K562 (cell line): ENCODE results near the gene RCSD1. TPM values are rescaled to one million over a fixed set of nuclear protein-coding genes. Genes with fewer than 3 reads are reported as not detected.

Experiments used
- ATAC-seq: fragments of 200-7000 bp; cut with Tn5 transposase; 3 replicates; pipeline ENCODE4 v1.9.1; 2020; ENCODE audit warnings: moderate library complexity
- BruUV-seq: library from RNA; stranded (reverse); fragments of 400-500 nt; replicated peaks from 2 replicates; lab custom pipeline; 2021; lab: Mats Ljungman, UMichigan
- CTCF ChIA-PET: fragments of 300-600 bp; formaldehyde crosslinking; extraction: SDS; loops from one replicate; lab custom pipeline; 2021; ENCODE audit warnings: low intra/inter-chr PET ratio; lab: Yijun Ruan, JAX
- POLR2A ChIA-PET: fragments of 300-600, 350-650 bp; sonication (Branson Sonifier 250); formaldehyde crosslinking; extraction: SDS; loops from one replicate; lab custom pipeline; 2021; ENCODE audit warnings: antibody characterized with exemption, inconsistent platforms; lab: Yijun Ruan, JAX
- DNase-seq, 4 experiments: peaks; one replicate each; pipeline versions ENCODE4 v3.0.0 to v3.0.0-alpha.2; 2011 to 2018; ENCODE audit warnings: low spot score in 3 of 4, mixed read lengths in 3 of 4; ENCODE audit errors: extremely low read depth in 1 of 4
- FAIRE-seq: peaks from 2 replicates; lab custom pipeline; 2011; peaks lifted over from hg19 to GRCh38; lab: Jason Lieb, UNC
- H2AFZ ChIP-seq: 2 replicates; pipeline ENCODE4 v1.6.0; 2011; ENCODE audit warnings: low read depth, low read length, control low read depth, inconsistent platforms
- H3K27ac ChIP-seq: fragments of 200-600 bp; 3 replicates; pipeline ENCODE4 v1.8.0; 2011; ENCODE audit warnings: low read depth, mild to moderate bottlenecking, control low read depth, inconsistent platforms, low read length, moderate library complexity, mixed read lengths; ENCODE audit errors: extremely low read depth
- H3K27me3 ChIP-seq, 2 experiments: fragments of 300-600 bp in 1 of 2; 2 replicates in 1 of 2; 3 replicates in 1 of 2; pipeline versions ENCODE4 v1.6.0 to v1.8.0; 2011; ENCODE audit warnings: inconsistent platforms in 2 of 2, low read length in 2 of 2, mild to moderate bottlenecking in 1 of 2, mixed read lengths in 1 of 2, moderate library complexity in 1 of 2; ENCODE audit not compliant: control insufficient read depth in 2 of 2, insufficient read depth in 2 of 2
- H3K36me3 ChIP-seq: fragments of 300-600 bp; 3 replicates; pipeline ENCODE4 v1.8.0; 2011; ENCODE audit warnings: mild to moderate bottlenecking, low read length, inconsistent platforms; ENCODE audit not compliant: control insufficient read depth, insufficient read depth
- H3K4me1 ChIP-seq, 2 experiments: fragments of 200-600 bp in 1 of 2; replicated peaks in 1 of 2; 2 replicates in 1 of 2; 3 replicates in 1 of 2; pipeline versions ENCODE4 v1.5.1 to v1.8.0; 2011; ENCODE audit warnings: inconsistent platforms in 2 of 2, low read length in 2 of 2, mild to moderate bottlenecking in 1 of 2, mixed read lengths in 1 of 2, moderate library complexity in 1 of 2; ENCODE audit not compliant: control insufficient read depth in 2 of 2, insufficient read depth in 2 of 2
- H3K4me2 ChIP-seq: 2 replicates; pipeline ENCODE4 v1.6.1; 2011; ENCODE audit warnings: low read length, control low read depth, inconsistent platforms, mixed read lengths; ENCODE audit not compliant: insufficient read depth
- H3K4me3 ChIP-seq: fragments of 200-600 bp; sonication (generic), shearing (Covaris generic); 2 replicates; pipeline ENCODE4 v1.5.1; 2016; ENCODE audit warnings: control low read depth, inconsistent platforms
- H3K79me2 ChIP-seq: fragments of 200-600 bp; 3 replicates; pipeline ENCODE4 v1.8.0; 2011; ENCODE audit warnings: low read length, inconsistent platforms; ENCODE audit not compliant: control insufficient read depth, insufficient read depth
- H3K9ac ChIP-seq, 2 experiments: 2 replicates each; pipeline versions ENCODE4 v1.6.0 to v1.6.1; 2011; ENCODE audit warnings: low read depth in 2 of 2, low read length in 2 of 2, control low read depth in 1 of 2, inconsistent platforms in 1 of 2, mild to moderate bottlenecking in 1 of 2, mixed read lengths in 1 of 2; ENCODE audit not compliant: insufficient read depth in 1 of 2
- H3K9me1 ChIP-seq: one replicate; pipeline ENCODE4 v1.6.0; 2011; ENCODE audit warnings: inconsistent platforms, mild to moderate bottlenecking, low read length, moderate library complexity; ENCODE audit not compliant: control insufficient read depth, insufficient read depth
- H3K9me3 ChIP-seq: replicated peaks from 2 replicates; pipeline ENCODE4 v1.5.1; 2011; ENCODE audit warnings: low read depth, low read length, inconsistent platforms; ENCODE audit not compliant: control insufficient read depth, insufficient read depth
- H4K20me1 ChIP-seq: replicated peaks from 2 replicates; pipeline ENCODE4 v1.6.1; 2011; ENCODE audit warnings: low read length, inconsistent platforms, mixed read lengths; ENCODE audit not compliant: control insufficient read depth, insufficient read depth
- ATF3 ChIP-seq, 2 experiments: fragments of 450-650 bp in 1 of 2; sonication (generic) in 1 of 2; formaldehyde crosslinking in 1 of 2; IDR thresholded peaks in 1 of 2; conservative IDR thresholded peaks in 1 of 2; 2 replicates each; pipeline versions ENCODE4 v1.6.1 to v1.8.1; 2016 to 2023; ENCODE audit warnings: mild to moderate bottlenecking in 2 of 2, moderate library complexity in 2 of 2, inconsistent platforms in 1 of 2, missing genetic modification reagents in 1 of 2
- CUX1 ChIP-seq: fragments of 200-800 bp; sonication (Bioruptor generic); IDR thresholded peaks from 2 replicates; pipeline ENCODE4 v1.6.1; 2016; ENCODE audit warnings: missing genetic modification characterization, missing compliant biosample characterization
- SRF ChIP-seq, 2 experiments: fragments of 250-450, 450-650 bp in 1 of 2; sonication (Bioruptor Pico) in 1 of 2; sonication (generic) in 1 of 2; formaldehyde crosslinking; IDR thresholded peaks; 2 replicates each; pipeline versions ENCODE4 v1.5.0 to v1.5.1; 2020 to 2022; ENCODE audit warnings: mild to moderate bottlenecking in 1 of 2, missing genetic modification reagents in 1 of 2
- ZEB2 ChIP-seq: fragments of 450-650 bp; IDR thresholded peaks from 2 replicates; pipeline ENCODE4 v1.6.1; 2016
- ZFP91 ChIP-seq: sonication (generic); formaldehyde crosslinking; IDR thresholded peaks from 2 replicates; pipeline ENCODE4 v1.8.0; 2022; ENCODE audit warnings: mild to moderate bottlenecking, missing genetic modification reagents
- ZKSCAN8 ChIP-seq: fragments of 200-800 bp; sonication (Bioruptor generic); IDR thresholded peaks from 2 replicates; pipeline ENCODE4 v1.6.1; 2016; ENCODE audit warnings: missing genetic modification characterization, missing compliant biosample characterization
- ZNF165 ChIP-seq: fragments of 250-450 bp; sonication (Bioruptor Pico); IDR thresholded peaks from 2 replicates; pipeline ENCODE4 v1.4.0; 2020; ENCODE audit warnings: borderline replicate concordance
- WGBS: fragments of 100-300 bp; shearing (Covaris generic); methylation state at CpG from one replicate; pipeline ENCODE4 v1.1.6; 2016; ENCODE audit warnings: low coverage, mixed read lengths; ENCODE audit not compliant: insufficient coverage; ENCODE audit errors: missing lambda C conversion rate; 5-methylcytosine and 5-hydroxymethylcytosine counted together
- in situ Hi-C: fragments of 300-500 bp; cut with MboI; formaldehyde crosslinking; loops from 4 replicates; pipeline ENCODE4 v1.15.0; 2018; ENCODE audit warnings: inconsistent platforms, mixed read lengths
- intact Hi-C: fragments of 100-400 bp; cut with micrococcal nuclease; formaldehyde crosslinking; loops from 2 replicates; pipeline ENCODE4 v1.14.2; 2022
- polyA plus RNA-seq, 8 experiments: library from polyadenylated mRNA; depleted of rRNA in 4 of 8; stranded (reverse) in 5 of 8; unstranded in 3 of 8; fragments of >200 nt; fragmentation: Nextera tagmentation in 2 of 8; fragmentation: Illumina TruSeq in 1 of 8; extraction: Ambion mirVana in 2 of 8; extraction: Trizol in 1 of 8; gene quantifications; 2 replicates each; pipeline versions ENCODE4 v1.2.1 to v1.2.3, GENCODE V29; 2011 to 2014; ENCODE audit warnings: inconsistent platforms in 1 of 8, missing spikeins in 1 of 8
- total RNA-seq, 7 experiments: library from RNA; depleted of rRNA in 6 of 7; stranded (reverse); fragments of >200 nt in 6 of 7; fragmentation: Illumina TruSeq in 2 of 7; extraction: Trizol in 2 of 7; gene quantifications; 2 replicates each; pipeline versions ENCODE4 v1.2.1 to v1.2.3, GENCODE V29; 2011 to 2021; ENCODE audit warnings: low replicate concordance in 1 of 7

Gene RCSD1
- total and polyA plus RNA-seq, 9 of the 15 experiments (the other 6 are each of a cell fraction or from before 2014, with no cell fraction given), result 7.8 to 69.8 (median 45.3) TPM

GRCh38 chr1:167744901-167745300 lies 114.9 kb downstream of the RCSD1 start:
- no peaks in the 10 kb centered on the region; the same call in 2 of the 3 replicates for H3K36me3 ChIP-seq
- TF ChIP-seq CUX1 (CRISPR knock-in tag), result no peak
- peak; percentile 23; the same call in 1 of the 2 replicates for TF ChIP-seq ATF3 (IDR thresholded peaks at IDR 0.05)
- TF ChIP-seq ATF3 (CRISPR knock-in tag; conservative IDR thresholded peaks at IDR 0.05), result no peak
- TF ChIP-seq ZKSCAN8 (CRISPR knock-in tag), result no peak
- no peak for TF ChIP-seq ZFP91 (CRISPR knock-in tag)
- TF ChIP-seq SRF (CRISPR knock-in tag; IDR thresholded peaks at IDR 0.05), result peak in 1 of 2 experiments; percentile 59; a peak in 1 of 4 replicates
- TF ChIP-seq ZEB2, result no peak
- no peak for TF ChIP-seq ZNF165 (CRISPR knock-in tag)

More at GRCh38 chr1:167744901-167745300, 114.9 kb downstream of the RCSD1 start:
- Histone ChIP-seq H3K27me3 (no peaks in the 10 kb centered on the region), H3K4me1 (peaks cover 9 to 28% of the 10 kb centered on the region in 2 experiments), H3K9ac (no peak overlapping the region), H3K4me2 (no peak overlapping the region), H3K27ac (no peak overlapping the region), H3K79me2 (peaks cover 78% of the 10 kb centered on the region), H3K9me3 (no peaks in the 10 kb centered on the region), H3K4me3 (no peak overlapping the region), H2AFZ (no peak overlapping the region), H4K20me1 (no peaks in the 10 kb centered on the region), H3K9me1 (no peaks in the 10 kb centered on the region)
- ChIA-PET POLR2A (interaction anchor here (0.6 to 0.7 kb wide), 3 partner anchors 169 to 490 kb away, joined by 3 to 4 read pairs (median 3); partner anchors contain the start of gene ADCY10), CTCF (no interaction called here)
- DNase-seq (no peak), ATAC-seq (no peak; the same call in 1 of the 3 replicates), FAIRE-seq (no peak)
- BruUV-seq, result no TSS peak
- 60% methylated on average over 3 of the region's 3 CpGs for WGBS
- in situ Hi-C loops (no loop called here), intact Hi-C loops (no loop called here)
